ENCODE measurements around the gene SLC4A1AP.

DNA sequence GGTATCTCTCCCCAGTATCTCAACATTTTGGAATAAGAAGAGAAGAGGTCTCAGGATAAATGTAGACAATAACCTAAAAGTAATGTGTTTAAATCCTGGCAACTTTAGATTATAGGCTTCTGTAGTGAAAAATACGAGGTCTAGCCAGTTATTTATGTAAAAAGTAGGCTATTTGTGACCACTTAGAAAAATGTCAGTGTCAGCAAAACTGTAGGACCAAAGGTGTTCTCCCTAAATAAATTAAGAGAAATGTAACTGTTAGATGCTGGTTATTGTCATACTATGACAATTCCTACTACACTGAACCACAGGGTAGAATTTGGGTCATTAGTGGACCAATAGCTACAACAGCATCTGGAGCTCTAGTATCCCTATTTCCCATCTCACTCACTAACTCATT, 2.3 kb upstream of the SLC4A1AP start:
- TF ChIP-seq CTCF (IDR thresholded peaks at IDR 0.05) = no peak
- TF ChIP-seq POLR2A (IDR thresholded peaks at IDR 0.05) = no peak

Data from esophagus squamous epithelium (tissue), 4 donors.